HepG2 (cell line): ENCODE measurements around the gene FANCG. TPM values are rescaled to one million over a fixed set of nuclear protein-coding genes. Genes with fewer than 3 reads are reported as not detected.

Source experiments
- IRF9 ChIP-seq: sonication (generic); formaldehyde crosslinking; IDR thresholded peaks from 2 replicates; pipeline ENCODE4 v1.8.0; 2022; ENCODE audit warnings: missing genetic modification reagents, mild to moderate bottlenecking, borderline replicate concordance
- RFXAP ChIP-seq: sonication (generic); formaldehyde crosslinking; IDR thresholded peaks from 2 replicates; pipeline ENCODE4 v1.4.0; 2020; ENCODE audit warnings: missing genetic modification reagents, borderline replicate concordance
- ZNF18 ChIP-seq: sonication (generic); formaldehyde crosslinking; IDR thresholded peaks from 2 replicates; pipeline ENCODE4 v1.8.0; 2022; ENCODE audit warnings: mild to moderate bottlenecking, missing genetic modification reagents; ENCODE audit not compliant: insufficient replicate concordance
- polyA plus RNA-seq, 8 experiments: library from polyadenylated mRNA; depleted of rRNA in 3 of 8; stranded (reverse) in 7 of 8; unstranded in 1 of 8; fragments of >200 nt; fragmentation: Illumina TruSeq in 4 of 8; extraction: Trizol in 4 of 8; gene quantifications; 2 replicates each; pipeline versions ENCODE4 v1.2.1 to v1.2.3, GENCODE V29; 2011 to 2016; ENCODE audit warnings: low read depth in 4 of 8, missing spikeins in 1 of 8, mixed read lengths in 1 of 8; ENCODE audit not compliant: insufficient read depth in 1 of 8
- total RNA-seq, 5 experiments: library from RNA; depleted of rRNA; stranded (reverse); fragments of >200 nt; fragmentation: Illumina TruSeq; extraction: Trizol; gene quantifications; 2 replicates each; pipeline ENCODE4 v1.2.3, GENCODE V29; 2016; ENCODE audit warnings: low read depth in 1 of 5
- TF ChIP-seq, protein P1 (sequence below): sonication (generic); formaldehyde crosslinking; IDR thresholded peaks from 2 replicates; pipeline ENCODE4 v1.5.0; 2020; ENCODE audit warnings: mild to moderate bottlenecking, missing genetic modification reagents, borderline replicate concordance

FANCG gene
- total and polyA plus RNA-seq, 2 of the 13 experiments (the other 11 are each of a cell fraction or from before 2014, with no cell fraction given), result 14.4 to 45.1 TPM

GRCh38 chr9:35111001-35111933 is 31.5 kb upstream of the FANCG start (continued):
- TF ChIP-seq ZNF18 (CRISPR knock-in tag), result no peak
- no peak for TF ChIP-seq IRF9 (CRISPR knock-in tag)
- TF ChIP-seq RFXAP, result no peak
- TF ChIP-seq, protein P1, sequence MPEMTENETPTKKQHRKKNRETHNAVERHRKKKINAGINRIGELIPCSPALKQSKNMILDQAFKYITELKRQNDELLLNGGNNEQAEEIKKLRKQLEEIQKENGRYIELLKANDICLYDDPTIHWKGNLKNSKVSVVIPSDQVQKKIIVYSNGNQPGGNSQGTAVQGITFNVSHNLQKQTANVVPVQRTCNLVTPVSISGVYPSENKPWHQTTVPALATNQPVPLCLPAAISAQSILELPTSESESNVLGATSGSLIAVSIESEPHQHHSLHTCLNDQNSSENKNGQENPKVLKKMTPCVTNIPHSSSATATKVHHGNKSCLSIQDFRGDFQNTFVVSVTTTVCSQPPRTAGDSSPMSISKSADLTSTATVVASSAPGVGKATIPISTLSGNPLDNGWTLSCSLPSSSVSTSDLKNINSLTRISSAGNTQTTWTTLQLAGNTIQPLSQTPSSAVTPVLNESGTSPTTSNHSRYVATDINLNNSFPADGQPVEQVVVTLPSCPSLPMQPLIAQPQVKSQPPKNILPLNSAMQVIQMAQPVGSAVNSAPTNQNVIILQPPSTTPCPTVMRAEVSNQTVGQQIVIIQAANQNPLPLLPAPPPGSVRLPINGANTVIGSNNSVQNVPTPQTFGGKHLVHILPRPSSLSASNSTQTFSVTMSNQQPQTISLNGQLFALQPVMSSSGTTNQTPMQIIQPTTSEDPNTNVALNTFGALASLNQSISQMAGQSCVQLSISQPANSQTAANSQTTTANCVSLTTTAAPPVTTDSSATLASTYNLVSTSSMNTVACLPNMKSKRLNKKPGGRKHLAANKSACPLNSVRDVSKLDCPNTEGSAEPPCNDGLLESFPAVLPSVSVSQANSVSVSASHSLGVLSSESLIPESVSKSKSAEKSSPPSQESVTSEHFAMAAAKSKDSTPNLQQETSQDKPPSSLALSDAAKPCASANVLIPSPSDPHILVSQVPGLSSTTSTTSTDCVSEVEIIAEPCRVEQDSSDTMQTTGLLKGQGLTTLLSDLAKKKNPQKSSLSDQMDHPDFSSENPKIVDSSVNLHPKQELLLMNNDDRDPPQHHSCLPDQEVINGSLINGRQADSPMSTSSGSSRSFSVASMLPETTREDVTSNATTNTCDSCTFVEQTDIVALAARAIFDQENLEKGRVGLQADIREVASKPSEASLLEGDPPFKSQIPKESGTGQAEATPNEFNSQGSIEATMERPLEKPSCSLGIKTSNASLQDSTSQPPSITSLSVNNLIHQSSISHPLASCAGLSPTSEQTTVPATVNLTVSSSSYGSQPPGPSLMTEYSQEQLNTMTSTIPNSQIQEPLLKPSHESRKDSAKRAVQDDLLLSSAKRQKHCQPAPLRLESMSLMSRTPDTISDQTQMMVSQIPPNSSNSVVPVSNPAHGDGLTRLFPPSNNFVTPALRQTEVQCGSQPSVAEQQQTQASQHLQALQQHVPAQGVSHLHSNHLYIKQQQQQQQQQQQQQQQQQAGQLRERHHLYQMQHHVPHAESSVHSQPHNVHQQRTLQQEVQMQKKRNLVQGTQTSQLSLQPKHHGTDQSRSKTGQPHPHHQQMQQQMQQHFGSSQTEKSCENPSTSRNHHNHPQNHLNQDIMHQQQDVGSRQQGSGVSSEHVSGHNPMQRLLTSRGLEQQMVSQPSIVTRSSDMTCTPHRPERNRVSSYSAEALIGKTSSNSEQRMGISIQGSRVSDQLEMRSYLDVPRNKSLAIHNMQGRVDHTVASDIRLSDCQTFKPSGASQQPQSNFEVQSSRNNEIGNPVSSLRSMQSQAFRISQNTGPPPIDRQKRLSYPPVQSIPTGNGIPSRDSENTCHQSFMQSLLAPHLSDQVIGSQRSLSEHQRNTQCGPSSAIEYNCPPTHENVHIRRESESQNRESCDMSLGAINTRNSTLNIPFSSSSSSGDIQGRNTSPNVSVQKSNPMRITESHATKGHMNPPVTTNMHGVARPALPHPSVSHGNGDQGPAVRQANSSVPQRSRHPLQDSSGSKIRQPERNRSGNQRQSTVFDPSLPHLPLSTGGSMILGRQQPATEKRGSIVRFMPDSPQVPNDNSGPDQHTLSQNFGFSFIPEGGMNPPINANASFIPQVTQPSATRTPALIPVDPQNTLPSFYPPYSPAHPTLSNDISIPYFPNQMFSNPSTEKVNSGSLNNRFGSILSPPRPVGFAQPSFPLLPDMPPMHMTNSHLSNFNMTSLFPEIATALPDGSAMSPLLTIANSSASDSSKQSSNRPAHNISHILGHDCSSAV (CRISPR knock-in tag), result no peak
